Left colon (tissue), 2 donors: ENCODE measurements around the gene ANGPTL4. TPM values are rescaled to one million over a fixed set of nuclear protein-coding genes. Genes with fewer than 3 reads are reported as not detected.
"Not testable (repeated sequence)": the region's sequence is repeated elsewhere in the genome, so short reads cannot be mapped to it uniquely, and the experiment has no call there.

Source experiments
- ATAC-seq: fragments of 200-7000 bp; cut with Tn5 transposase; one replicate; pipeline ENCODE4 v1.9.1; 2020; ENCODE audit warnings: mild to moderate bottlenecking, moderate library complexity
- DNase-seq, 2 donors: peaks; one replicate each; pipeline ENCODE4 v3.0.0-alpha.2; 2020
- intact Hi-C, 2 donors: fragments of 100-400 bp; cut with DNase I in 1 of 2; cut with micrococcal nuclease in 1 of 2; formaldehyde crosslinking; loops; one replicate each; pipeline versions ENCODE4 v1.11.2 to v1.14.0; 2022; cut with DNase I, micrococcal nuclease
- total RNA-seq, 2 donors: library from RNA; stranded (reverse); fragmentation: NEBNext Ultra II Directional; extraction: Animal tissue kit (Norgen Biotek cat#: 25700); gene quantifications; one replicate each; pipeline ENCODE4 v1.2.1, GENCODE V29; 2021
- donor health status: DM: no; HTN: no; CAD: no.
- donor health status: DM: yes; HTN: yes; CAD: no.

Gene ANGPTL4
- total RNA-seq, 2 donors from 2014 or later, result 3.2 TPM

DNA sequence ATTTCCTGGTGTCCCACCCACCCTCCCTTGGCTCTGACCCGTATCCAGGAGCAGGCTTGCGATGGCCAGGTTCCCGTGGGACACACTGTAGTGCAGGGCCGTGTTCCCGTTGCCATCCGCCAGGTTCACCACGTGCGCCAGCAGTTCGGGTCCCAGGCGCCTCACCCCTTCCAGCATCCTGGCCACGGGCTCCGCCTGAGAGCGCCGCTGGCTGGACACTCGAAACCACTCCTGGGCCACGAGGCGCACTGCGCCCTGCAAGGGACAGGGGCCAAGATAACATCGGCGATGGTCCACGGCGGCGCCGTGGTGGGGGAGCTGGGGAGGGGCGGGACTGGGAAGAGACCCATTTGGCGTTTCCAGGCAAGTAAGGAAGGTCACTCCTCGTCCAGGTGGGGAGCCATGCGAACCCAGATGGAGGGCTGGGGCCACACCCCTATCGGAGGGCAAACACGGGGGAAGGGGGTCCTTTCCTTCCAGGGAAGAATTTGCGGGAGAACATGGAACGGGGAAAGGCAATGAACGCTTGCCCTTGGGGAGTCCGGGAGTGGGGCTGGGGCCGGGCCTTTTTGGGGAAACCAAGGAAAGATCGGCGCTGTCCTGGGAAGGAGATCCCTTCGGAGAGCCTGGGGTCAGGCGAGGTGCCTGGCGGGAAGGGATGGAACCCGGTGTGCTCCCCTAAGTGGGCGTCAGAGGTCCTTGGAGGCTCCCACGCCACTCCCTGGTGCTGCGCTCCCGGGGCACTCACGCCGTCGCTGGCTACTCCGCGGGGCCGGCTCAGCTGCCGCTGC lies 30.8 kb upstream of the ANGPTL4 start:
- intact Hi-C loops, result no loop called here
- ATAC-seq, result no peak

GRCh38 chr19:8333767-8334457 lies 30.0 kb upstream of the ANGPTL4 start:
- intact Hi-C loops, result no loop called here
- no peak for ATAC-seq
- no peak for DNase-seq

More for the DNA sequence above, 30.8 kb upstream of the ANGPTL4 start:
- DNase-seq, result no peak

DNA sequence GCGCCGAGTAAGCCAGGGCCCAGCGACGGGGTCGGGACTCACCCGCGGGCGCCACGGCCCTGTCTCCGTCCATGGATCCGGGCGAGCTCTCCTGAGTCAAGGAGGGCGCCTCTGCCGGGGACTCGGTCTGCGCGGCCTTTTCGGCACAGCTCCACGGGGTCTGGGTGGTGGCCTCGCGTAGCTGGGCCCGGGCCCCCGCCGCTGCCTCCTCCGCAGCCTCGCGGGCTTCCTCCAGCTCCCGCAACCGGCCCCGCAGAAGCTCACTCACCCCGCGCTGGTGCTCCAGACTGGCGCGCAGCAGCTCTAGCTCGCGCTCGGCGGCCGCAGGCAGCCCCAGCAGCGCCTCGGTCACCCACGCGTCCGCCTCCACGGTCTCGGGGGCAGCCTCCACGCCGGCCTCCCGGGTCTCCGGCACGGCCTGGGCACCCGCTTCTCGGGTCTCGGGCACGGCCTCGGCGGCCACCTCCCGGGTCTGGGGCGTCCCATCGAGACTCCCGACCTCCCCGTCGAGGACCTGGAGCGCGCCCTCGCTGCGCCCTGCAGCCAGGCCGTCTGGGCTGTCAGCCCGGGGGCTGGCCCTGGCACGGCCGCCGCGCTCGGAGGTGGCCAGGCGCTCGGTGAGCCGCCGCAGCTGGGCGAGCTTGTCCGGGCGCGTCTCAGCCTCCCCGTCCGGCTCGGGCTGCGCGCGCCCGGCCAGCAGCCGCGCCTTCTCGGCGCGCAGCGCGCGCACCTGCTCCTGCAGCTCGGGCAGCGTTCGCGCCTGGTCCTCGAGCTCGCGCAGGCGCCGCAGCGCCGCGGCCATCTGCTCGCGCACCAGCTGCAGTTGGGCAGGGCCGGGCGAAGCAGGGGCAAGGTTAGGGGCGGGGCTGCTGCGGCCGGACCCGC lies 29.3 kb upstream of the ANGPTL4 start:
- DNase-seq (peak in 1 of 2 donors; percentile 69), ATAC-seq (peak; percentile 87)
- intact Hi-C loops, result no loop called here

- intact Hi-C loops, result no loop called here
- peak in 1 of 2 donors; percentile 47 for DNase-seq
- peak; percentile 48 for ATAC-seq
These were observed 28.4 kb upstream of the ANGPTL4 start for GRCh38 chr19:8335343-8336071.

DNA sequence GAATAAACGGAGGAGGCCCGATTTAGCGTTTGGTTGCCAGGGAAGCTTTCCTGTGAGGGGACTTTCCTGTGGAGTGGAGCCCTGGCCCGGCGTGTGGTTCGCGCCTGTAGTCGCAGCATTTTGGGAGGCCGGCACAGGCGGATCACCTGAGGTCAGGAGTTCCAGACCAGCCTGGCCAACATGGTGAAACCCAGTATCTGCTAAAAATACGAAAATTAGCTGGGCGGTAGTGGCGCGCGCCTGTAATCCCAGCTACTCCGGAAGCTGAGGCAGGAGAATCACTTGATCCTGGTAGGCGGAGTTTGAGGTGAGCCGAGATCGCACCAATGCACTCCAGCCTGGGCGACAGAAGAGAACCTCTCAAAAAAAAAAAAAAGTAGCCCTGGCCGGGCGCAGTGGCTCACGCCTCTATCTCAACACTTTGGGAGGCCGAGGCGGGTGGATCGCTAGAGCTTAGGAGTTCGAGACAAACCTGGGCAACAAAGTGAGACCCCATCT lies 27.8 kb upstream of the ANGPTL4 start:
- ATAC-seq, result no peak
- intact Hi-C loops, result no loop called here
- DNase-seq, result no peak

DNA sequence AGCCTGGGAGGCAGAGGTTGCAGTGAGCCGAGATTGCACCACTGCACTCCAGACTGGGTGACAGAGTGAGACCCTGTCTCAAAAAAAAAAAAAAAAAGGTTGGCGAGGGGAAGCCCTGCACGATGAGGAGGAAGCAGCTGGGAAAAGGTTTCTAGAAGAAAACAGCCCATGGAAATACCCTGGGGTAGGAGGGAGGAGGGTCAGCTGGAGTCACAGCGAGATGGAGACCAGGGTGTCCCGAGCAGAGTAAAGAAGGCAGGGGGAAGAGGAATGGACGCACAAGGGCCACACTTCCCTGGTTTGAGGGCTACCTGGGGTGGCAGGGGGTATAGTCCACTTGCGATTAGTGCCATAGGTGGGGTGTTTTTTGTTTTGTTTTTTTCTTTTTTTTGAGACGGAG lies 27.3 kb upstream of the ANGPTL4 start:
- DNase-seq, result no peak
- intact Hi-C loops, result no loop called here
- ATAC-seq, result no peak

- DNase-seq, result peak in 1 of 2 donors; percentile 20
- peak; percentile 30 for ATAC-seq
These were observed 26.2 kb upstream of the ANGPTL4 start for GRCh38 chr19:8337728-8338127.

DNA sequence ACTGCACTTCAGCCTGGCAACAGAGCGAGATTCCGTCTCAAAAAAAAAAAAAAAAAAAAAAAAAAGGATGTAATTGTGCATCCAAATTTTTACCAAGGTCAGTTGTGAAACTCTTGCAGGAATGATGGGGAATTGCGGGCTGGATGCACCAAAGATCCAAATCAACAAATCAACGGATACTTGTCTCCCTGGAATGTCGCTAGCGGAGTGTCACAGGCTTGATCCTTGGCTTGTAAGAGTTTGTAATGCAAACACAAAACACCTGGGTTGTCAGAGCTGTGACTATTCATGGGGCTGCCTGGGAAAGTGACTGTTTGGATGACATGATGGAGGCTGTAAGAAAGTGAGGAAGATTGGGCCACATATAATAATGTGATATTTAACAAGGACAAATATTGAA lies 25.1 kb upstream of the ANGPTL4 start:
- intact Hi-C loops, result no loop called here
- ATAC-seq, result no peak
- DNase-seq, result no peak

More at GRCh38 chr19:8337728-8338127, 26.2 kb upstream of the ANGPTL4 start:
- intact Hi-C loops, result no loop called here

- intact Hi-C loops, result no loop called here
- ATAC-seq, result no peak
- DNase-seq, result no peak
These were observed 23.4 kb upstream of the ANGPTL4 start for GRCh38 chr19:8340341-8341096.

GRCh38 chr19:8341504-8341903 lies 22.5 kb upstream of the ANGPTL4 start:
- not testable (repeated sequence) for DNase-seq

DNA sequence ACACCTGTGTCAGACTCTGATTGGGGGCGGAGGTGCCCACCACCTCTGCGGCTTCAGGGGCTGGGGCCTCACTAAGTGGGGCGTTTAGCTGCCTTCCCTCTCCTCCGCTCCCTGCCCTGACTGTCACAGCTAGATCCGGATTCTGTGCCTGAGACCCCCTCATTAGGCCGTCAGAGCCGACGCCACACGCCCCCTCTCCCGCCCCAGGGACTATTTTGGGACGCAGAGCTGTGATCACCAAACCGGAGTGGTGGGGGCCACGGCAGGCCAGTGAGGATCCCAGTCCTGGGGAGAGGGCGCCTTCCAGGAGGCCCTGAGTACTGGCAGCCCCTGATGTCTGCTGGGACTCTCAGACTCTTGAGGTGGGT lies 21.7 kb upstream of the ANGPTL4 start:
- ATAC-seq, result no peak
- intact Hi-C loops, result no loop called here
- DNase-seq, result no peak

More at GRCh38 chr19:8341504-8341903, 22.5 kb upstream of the ANGPTL4 start:
- ATAC-seq, intact Hi-C loops: not testable (repeated sequence)

DNA sequence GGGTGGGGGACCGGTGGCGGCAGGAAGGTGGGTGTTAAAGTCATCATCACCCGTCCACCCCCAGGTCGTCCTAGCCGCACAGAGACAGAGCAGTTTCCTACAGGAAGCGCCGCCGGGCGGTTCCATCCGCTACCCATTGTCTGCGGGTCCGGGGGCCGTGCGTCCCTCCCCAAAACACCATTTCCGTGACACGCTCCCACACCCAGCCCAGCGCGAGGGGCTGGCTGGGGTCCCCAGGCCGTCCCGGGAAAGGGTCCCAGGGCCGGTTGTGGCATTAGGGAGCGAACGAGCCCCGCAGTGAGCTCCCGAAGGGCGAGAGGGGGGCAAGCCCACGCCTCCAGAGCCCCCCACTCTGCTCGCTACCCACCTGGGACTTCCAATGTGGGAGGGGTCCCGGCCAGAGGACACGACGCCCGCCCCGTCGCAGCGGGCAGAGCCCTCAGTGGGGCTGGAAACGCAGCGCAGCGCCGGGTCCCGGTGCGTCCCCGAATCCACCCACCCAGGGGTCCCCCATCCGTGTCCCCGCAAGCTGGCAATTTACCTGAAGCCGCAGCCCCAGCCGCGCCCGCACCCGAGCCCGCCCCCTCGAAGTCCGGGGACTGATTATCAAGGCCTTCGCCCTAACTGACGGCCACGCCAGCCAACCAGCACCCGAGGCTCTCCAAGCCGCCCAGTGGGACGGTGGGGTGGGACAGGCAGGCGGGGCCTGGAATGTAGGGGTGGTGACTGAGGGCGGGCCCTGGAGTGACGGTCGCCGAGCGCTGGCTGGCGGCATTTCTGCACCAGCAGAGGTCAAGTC lies 21.1 kb upstream of the ANGPTL4 start, which contains the start of gene KANK3:
Gene KANK3, minus strand, starts transcription at position 579 of the 799 bp plus-strand sequence. CDS start 5,434 bp downstream, outside the sequence.
- intact Hi-C loops, result no loop called here
- peak; percentile 100 for ATAC-seq

DNA sequence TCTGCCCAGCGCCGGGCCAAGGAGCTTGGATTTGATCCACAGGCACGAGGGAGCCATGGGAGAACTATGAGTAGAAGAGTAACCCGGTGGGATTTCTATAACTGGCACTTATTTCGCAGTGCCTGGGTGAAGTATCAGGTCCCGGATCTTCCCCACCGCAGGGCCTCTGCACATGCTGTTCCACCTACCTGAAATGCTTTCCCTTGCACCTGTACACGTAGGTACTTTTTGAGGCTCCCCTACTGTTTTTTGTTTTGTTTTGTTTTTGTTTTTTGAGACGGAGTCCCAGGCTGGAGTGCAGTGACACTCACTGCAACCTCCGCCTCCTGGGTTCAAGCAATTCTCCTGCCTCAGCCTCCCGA lies 20.5 kb upstream of the ANGPTL4 start:
- no peak for DNase-seq
- no peak for ATAC-seq
- intact Hi-C loops, result no loop called here

More for the DNA sequence above, 21.1 kb upstream of the ANGPTL4 start, which contains the start of gene KANK3:
- DNase-seq, result peak; percentile 96 to 97

- intact Hi-C loops, result loop anchor here in 1 of 2 donors (5.0 kb wide), 1 partner anchor 158 kb away; no protein-coding TSS in a partner anchor
- ATAC-seq, DNase-seq: not testable (repeated sequence)
These were observed 14.2 kb upstream of the ANGPTL4 start for GRCh38 chr19:8349629-8350372.

- no peak for DNase-seq
- no peak for ATAC-seq
- intact Hi-C loops, result loop anchor here in 1 of 2 donors (5.0 kb wide), 1 partner anchor 155 kb away; no protein-coding TSS in a partner anchor
These were observed 11.7 kb upstream of the ANGPTL4 start for GRCh38 chr19:8352134-8352827.
